Pulmonary artery endothelial cell (primary cell): ENCODE measurements around the gene ZMYM2. TPM values are rescaled to one million over a fixed set of nuclear protein-coding genes. Genes with fewer than 3 reads are reported as not detected.

Source experiments
- DNase-seq: peaks from one replicate; pipeline ENCODE4 v3.0.0-alpha.2; 2011; ENCODE audit warnings: low read depth, low spot score
- total RNA-seq: library from RNA; depleted of rRNA; stranded (reverse); fragments of >200 nt; gene quantifications from 2 replicates; pipeline ENCODE4 v1.2.3, GENCODE V29; 2014

ZMYM2 gene
- total RNA-seq, 1 donor from 2014 or later: 49.8 TPM

- DNase-seq: no peak
Measured at GRCh38 chr13:20044086-20044485, 85.6 kb downstream of the ZMYM2 start.

GRCh38 chr13:20045950-20046548 lies 87.5 kb downstream of the ZMYM2 start:
- DNase-seq: no peak

- no peak for DNase-seq
Measured at GRCh38 chr13:20049558-20050473, 91.3 kb downstream of the ZMYM2 start.

DNA sequence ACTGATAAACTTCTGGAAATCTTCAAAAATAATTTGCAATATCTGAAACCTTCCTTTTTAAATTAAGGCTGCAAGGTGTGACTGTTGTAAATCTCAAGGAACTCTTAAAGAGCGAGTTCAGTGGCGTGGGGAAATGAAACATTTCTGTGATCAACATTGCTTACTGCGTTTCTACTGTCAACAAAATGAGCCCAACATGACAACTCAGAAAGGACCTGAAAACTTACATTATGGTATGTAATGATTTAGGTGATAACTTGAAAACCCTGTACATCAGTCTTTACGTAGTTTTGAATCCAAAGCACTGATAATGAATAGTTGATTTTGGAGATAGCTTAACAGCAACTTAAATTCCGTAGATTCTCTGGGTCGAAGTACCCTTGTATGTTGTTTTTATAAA lies 92.8 kb downstream of the ZMYM2 start:
- DNase-seq: no peak

DNA sequence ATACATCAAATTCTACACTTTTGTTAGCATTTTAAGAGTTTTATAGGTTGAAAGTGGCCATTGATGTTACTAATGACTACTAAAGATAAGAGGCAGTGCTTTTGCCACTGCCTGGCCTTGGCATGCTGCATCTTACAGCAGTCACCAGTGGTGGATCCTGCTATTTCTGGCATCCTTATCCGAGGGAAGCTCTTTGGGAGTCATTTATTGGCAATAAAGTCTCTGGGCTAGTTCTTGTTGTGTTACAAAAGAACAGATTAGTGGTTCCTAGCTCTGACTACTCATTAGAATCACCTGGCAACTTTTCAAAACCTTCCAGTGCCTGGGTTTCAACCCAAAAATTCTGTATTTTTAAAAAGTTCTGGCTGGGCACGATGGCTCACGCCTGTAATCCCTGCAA lies 94.5 kb downstream of the ZMYM2 start:
- no peak for DNase-seq

GRCh38 chr13:20053891-20054290 lies 95.4 kb downstream of the ZMYM2 start:
- no peak for DNase-seq

GRCh38 chr13:20054586-20054985 lies 96.1 kb downstream of the ZMYM2 start:
- no peak for DNase-seq

- DNase-seq: no peak
Measured at GRCh38 chr13:20057214-20057613, 98.7 kb downstream of the ZMYM2 start.

DNA sequence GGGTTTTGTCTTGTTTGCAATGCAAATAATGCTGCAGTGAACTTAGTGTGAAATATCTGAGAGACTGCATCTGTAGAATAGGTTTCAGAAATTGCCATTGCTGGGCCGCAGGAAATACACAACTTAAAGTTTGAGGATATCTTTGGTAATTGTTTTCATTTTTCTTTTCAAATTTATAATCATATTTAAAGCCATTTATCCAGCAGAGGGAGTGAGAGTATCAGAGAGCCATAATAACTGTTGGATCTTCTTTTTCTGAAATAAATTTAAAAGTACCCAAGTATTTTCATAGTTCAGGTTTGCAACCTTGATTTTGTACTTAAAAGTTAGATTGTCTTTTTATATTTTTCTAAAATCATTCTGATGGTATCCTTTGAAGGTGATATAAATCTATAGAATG lies 99.4 kb downstream of the ZMYM2 start:
- DNase-seq: no peak

GRCh38 chr13:20058476-20058875 lies 99.9 kb downstream of the ZMYM2 start:
- no peak for DNase-seq

GRCh38 chr13:20064128-20064527 lies 105.6 kb downstream of the ZMYM2 start:
- DNase-seq: no peak

GRCh38 chr13:20065516-20065915 lies 107.0 kb downstream of the ZMYM2 start:
- no peak for DNase-seq

- DNase-seq: no peak
Measured at GRCh38 chr13:20069956-20070355, 111.4 kb downstream of the ZMYM2 start.

DNA sequence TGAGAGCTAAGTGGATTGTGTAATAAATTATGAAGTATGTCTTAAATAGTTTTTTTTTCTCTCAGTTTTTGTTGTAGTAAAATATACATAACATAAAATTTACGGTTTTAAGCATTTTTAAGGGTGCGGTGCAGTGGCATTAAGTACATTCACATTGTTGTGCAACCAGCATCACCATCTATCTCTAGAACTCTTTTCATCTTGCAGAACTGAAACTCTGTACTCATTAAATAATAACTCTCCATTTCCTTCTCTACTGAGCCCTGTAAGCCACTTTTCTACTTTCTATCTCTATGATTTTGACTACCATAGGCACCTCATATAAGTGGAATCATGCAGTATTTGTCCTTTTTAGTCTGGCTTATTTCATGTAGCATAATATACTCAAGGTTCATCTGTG lies 115.2 kb downstream of the ZMYM2 start:
- DNase-seq: no peak

DNA sequence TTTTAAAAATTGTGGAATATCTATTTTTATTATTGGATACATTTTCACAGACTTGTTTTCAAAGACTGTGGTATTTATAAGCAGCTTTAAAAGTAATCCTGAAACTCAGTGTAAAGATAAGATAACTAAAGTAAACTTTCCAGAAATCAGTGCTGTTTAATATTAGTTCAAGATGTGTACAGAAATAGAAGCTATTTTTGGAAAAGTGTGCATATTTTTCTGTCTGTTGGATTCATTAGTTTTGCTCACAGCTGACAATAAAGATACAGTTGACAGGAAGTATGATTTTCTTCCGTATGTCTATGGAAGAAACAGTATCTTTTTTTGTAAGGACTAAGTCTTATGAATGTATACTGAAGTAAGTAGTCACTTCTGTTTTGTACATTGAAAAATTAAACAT lies 116.4 kb downstream of the ZMYM2 start:
- DNase-seq: no peak

DNA sequence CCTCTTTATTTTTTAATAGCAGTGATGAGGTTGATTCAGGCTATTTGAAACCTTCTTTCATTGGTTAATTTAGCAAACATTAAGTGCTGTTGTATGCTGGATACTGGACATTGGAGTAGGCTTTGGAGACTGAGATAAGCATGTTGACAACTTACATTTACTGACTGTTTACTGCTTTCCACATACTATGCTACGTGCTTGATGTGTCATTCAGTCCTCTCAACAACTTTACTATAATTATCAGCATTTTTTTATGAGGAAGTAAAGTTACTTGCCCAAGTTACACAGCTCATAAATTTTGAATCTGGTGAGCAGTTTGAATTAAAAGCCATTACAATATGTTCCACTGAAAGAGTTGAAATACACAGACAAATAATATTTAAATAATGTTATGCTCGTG lies 118.6 kb downstream of the ZMYM2 start:
- no peak for DNase-seq

GRCh38 chr13:20080377-20081164 lies 122.0 kb downstream of the ZMYM2 start:
- no peak for DNase-seq

DNA sequence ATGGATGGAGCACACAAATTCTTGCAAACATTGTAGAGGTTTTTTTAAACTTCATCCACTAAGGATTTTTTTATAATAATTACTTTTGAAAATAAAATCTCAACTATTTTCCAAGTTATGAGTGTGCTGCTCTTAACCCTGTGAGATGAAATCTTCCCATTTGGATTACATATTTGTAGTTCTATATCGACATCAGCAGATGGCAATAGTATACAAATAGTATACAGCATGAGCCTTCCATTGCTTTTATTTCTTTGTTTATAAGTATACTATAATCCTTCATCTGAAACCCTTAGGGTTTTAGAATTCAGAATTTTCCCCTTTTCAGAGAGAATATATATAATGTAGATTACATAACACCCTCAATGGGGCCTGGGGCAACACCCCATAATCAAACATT lies 131.8 kb downstream of the ZMYM2 start:
- DNase-seq: no peak

DNA sequence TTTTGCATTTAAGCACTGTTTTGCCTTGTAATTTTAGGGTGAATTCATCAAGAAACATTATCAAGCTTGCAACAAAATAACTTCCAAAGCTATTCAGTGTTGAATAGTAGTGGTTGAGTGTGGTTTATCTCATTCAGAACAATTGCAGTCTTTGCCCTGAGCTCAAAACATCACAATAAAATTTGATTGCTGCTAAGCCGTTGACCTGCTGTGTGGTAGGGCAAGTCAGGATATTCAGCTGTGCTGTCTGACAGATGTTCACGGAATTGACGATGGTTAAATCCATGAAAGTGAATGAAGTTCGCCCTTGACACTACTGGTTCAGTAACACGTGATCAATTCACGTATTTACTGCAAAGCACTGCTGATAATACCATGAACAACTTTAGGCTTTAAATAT lies 135.4 kb downstream of the ZMYM2 start:
- DNase-seq: no peak

DNA sequence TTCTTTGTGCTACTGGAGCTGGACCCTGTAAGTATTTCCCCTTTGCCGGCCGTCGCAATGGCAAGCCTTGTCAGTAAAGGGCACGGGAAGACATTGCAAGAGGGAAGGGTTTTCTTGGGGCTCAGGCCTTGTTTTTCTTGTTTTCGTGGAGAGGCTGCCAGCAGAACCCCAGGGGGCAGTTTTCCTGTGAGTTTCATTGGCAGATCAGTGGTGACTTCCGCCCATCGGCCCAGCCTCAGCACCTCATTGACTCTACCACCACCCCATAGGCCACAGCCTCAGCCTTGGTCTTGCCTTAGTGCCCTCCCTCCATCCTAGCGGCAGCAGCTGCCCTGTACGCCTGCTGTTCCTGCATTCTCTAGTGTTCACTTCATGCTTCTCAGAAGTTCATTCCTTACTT lies 140.8 kb downstream of the ZMYM2 start:
- no peak for DNase-seq

DNA sequence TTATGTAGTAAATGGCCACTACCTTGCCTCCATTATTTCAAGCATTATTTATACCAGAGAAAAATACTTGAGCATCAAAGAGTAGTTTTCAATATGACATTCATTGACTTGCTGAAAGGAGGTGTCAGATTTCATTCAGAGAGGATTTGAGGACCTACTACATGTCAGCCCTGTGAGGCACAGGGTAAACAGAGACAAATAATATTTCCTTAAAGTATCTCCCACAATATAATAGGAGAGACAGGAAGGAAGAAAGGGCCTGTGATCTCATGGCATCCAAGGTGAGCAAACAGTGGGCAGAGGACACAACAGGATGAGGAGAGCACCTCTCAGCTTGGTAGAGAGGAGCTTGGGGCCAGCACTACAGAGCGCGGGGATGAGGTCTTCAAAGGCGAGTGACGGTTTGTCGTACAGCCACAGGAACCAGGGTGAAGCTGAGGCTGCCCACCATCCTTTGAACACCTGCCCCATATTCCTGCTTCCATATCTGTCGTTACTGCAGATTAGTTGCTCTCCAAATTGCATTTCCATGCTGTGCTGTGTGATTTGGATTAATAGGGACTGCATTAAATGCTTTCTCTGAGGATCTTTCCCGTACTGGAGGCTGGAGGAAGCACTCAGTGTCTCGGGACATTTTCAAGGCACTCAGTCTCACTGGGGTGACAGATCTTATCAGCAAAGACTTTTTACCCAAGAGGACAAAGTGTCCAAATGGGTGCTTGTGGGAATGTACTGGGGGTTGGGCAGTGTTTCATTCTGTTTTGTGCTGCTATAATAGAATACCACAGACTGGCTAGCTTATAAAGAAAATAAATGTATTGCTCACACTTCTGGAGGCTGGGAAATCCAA lies 143.2 kb downstream of the ZMYM2 start:
- DNase-seq: no peak
